Gastrocnemius medialis (tissue), 4 donors: ENCODE measurements around the gene THOP1. TPM values are rescaled to one million over a fixed set of nuclear protein-coding genes. Genes with fewer than 3 reads are reported as not detected.

Experiments used
- ATAC-seq, 2 donors: fragments of 150-250 bp; one replicate each; pipeline ENCODE4 v1.9.1; 2016
- DNase-seq, 2 donors: peaks; one replicate each; pipeline ENCODE4 v3.0.0-alpha.2; 2019
- H3K27ac ChIP-seq, 4 donors: fragments of 200-600 bp; sonication (generic); 1 replicate in 1 of 4; 2 replicates in 3 of 4; pipeline ENCODE4 v1.5.1; 2016 to 2018; ENCODE audit warnings: mild to moderate bottlenecking in 2 of 4, moderate library complexity in 1 of 4
- H3K27me3 ChIP-seq, 3 donors: fragments of 200-600 bp; sonication (generic) in 2 of 3; 1 replicate in 1 of 3; 2 replicates in 2 of 3; pipeline versions ENCODE4 v1.5.1 to v1.6.0; 2016 to 2019; ENCODE audit warnings: mild to moderate bottlenecking in 1 of 3, moderate library complexity in 1 of 3
- H3K36me3 ChIP-seq, 2 donors: fragments of 200-600 bp; sonication (generic) in 1 of 2; one replicate each; pipeline ENCODE4 v1.5.1; 2017 to 2018
- H3K4me1 ChIP-seq, 2 donors: fragments of 200-600 bp; sonication (generic) in 1 of 2; one replicate each; pipeline ENCODE4 v1.5.1; 2016 to 2017; ENCODE audit warnings: mild to moderate bottlenecking in 2 of 2
- H3K4me3 ChIP-seq, 4 donors: fragments of 200-600 bp; sonication (generic) in 3 of 4; 1 replicate in 1 of 4; 2 replicates in 3 of 4; pipeline ENCODE4 v1.5.1; 2016 to 2019; ENCODE audit warnings: mild to moderate bottlenecking in 2 of 4
- H3K9me3 ChIP-seq, 3 donors: fragments of 200-600 bp; sonication (generic) in 2 of 3; 1 replicate in 1 of 3; 2 replicates in 2 of 3; pipeline ENCODE4 v1.5.1; 2016 to 2019
- POLR2A ChIP-seq, 2 donors: fragments of 450-650 bp; IDR thresholded peaks; one replicate each; pipeline ENCODE4 v1.6.1; 2017; ENCODE audit warnings: antibody characterized with exemption in 2 of 2, mild to moderate bottlenecking in 2 of 2, moderate library complexity in 2 of 2
- in situ Hi-C, 4 donors: fragments of 200-750 bp; cut with MboI; loops; one replicate each; pipeline versions ENCODE4 v1.15.0 to v1.8.0; 2017; ENCODE audit warnings: low sequenced_read_pairs in 4 of 4
- intact Hi-C: fragments of 100-400 bp; cut with DNase I; formaldehyde crosslinking; loops from one replicate; pipeline ENCODE4 v1.15.1; 2023; ENCODE audit warnings: low total_unique reads
- total RNA-seq, 4 donors: library from RNA; depleted of rRNA; stranded (reverse); fragments of >200 nt; gene quantifications; one replicate each; pipeline versions ENCODE4 v1.1.0 to v1.2.3, GENCODE V29; 2016
- TF ChIP-seq, protein P1 (sequence below), 5 experiments: fragments of 450-650 bp in 3 of 5; fragments of 200-600 bp in 2 of 5; sonication (generic) in 2 of 5; IDR thresholded peaks in 4 of 5; conservative IDR thresholded peaks in 1 of 5; 1 replicate in 4 of 5; 2 replicates in 1 of 5; pipeline ENCODE4 v1.5.1; 2016 to 2019; ENCODE audit warnings: antibody characterized with exemption in 5 of 5, mild to moderate bottlenecking in 3 of 5, moderate library complexity in 3 of 5

Gene THOP1
- total RNA-seq, 4 donors from 2014 or later = 31.5 to 114 (median 73.0) TPM

- Histone ChIP-seq H3K27me3 (no peaks in the 10 kb centered on the region), H3K4me1 (peaks cover 0 to 8% of the 10 kb centered on the region in 2 donors), H3K9me3 (no peaks in the 10 kb centered on the region), H3K27ac (peak overlapping the region; percentile 36 to 78 (median 62)), H3K36me3 (peaks cover 0 to 14% of the 10 kb centered on the region in 2 donors), H3K4me3 (peak overlapping the region; percentile 64 to 83 (median 74))
- peak; percentile 18 for ATAC-seq
- no peak for DNase-seq
- no peak for TF ChIP-seq POLR2A (IDR thresholded peaks at IDR 0.05)
- TF ChIP-seq, protein P1, sequence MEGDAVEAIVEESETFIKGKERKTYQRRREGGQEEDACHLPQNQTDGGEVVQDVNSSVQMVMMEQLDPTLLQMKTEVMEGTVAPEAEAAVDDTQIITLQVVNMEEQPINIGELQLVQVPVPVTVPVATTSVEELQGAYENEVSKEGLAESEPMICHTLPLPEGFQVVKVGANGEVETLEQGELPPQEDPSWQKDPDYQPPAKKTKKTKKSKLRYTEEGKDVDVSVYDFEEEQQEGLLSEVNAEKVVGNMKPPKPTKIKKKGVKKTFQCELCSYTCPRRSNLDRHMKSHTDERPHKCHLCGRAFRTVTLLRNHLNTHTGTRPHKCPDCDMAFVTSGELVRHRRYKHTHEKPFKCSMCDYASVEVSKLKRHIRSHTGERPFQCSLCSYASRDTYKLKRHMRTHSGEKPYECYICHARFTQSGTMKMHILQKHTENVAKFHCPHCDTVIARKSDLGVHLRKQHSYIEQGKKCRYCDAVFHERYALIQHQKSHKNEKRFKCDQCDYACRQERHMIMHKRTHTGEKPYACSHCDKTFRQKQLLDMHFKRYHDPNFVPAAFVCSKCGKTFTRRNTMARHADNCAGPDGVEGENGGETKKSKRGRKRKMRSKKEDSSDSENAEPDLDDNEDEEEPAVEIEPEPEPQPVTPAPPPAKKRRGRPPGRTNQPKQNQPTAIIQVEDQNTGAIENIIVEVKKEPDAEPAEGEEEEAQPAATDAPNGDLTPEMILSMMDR (IDR thresholded peaks at IDR 0.05 in 4 of 5, conservative IDR thresholded peaks at IDR 0.05 in 1 of 5) = no peak
- intact Hi-C loops (no loop called here), in situ Hi-C loops (loop anchor here in 1 of 4 donors (10.0 kb wide), 1 partner anchor 55 kb away; no protein-coding TSS in a partner anchor)
Measured at GRCh38 chr19:2820112-2820702, 34.9 kb downstream of the THOP1 start.

- Histone ChIP-seq H3K4me1 (peaks cover 0 to 8% of the 10 kb centered on the region in 2 donors), H3K9me3 (no peaks in the 10 kb centered on the region)
Measured at GRCh38 chr19:2822846-2823245, 37.5 kb downstream of the THOP1 start.

DNA sequence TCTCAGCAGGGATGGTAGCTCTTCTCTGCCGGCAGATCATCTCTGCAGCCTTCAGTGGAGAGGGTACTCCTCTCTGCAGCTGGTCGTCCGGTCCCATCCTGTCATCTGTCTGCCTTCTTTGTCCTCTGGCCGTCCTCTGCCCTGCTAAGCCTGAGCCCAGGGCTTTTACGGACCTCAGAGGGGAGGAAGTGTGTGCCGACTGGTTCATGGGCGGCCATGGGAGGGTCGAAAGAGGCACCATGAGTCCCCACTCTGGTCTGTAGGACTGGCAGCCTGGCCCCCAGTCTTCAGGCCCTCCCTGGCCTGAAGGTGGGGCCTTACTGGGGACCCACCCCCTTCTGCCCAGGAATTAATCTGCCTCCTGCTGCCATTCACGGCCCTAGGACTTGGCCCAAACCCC is 38.3 kb downstream of the THOP1 start:
- ATAC-seq = no peak
- intact Hi-C loops = no loop called here

More at GRCh38 chr19:2822846-2823245, 37.5 kb downstream of the THOP1 start:
- Histone ChIP-seq H3K4me3 (no peak overlapping the region), H3K27ac (no peak overlapping the region), H3K27me3 (no peaks in the 10 kb centered on the region), H3K36me3 (peaks cover 0 to 19% of the 10 kb centered on the region in 2 donors)
- TF ChIP-seq, protein P1 (IDR thresholded peaks at IDR 0.05 in 4 of 5, conservative IDR thresholded peaks at IDR 0.05 in 1 of 5) = no peak
- no peak for TF ChIP-seq POLR2A (IDR thresholded peaks at IDR 0.05)
- no peak for DNase-seq
- in situ Hi-C loops = loop anchor here in 1 of 4 donors (10.0 kb wide), 1 partner anchor 52 kb away; no protein-coding TSS in a partner anchor
- intact Hi-C loops = no loop called here
- no peak for ATAC-seq

GRCh38 chr19:2824129-2824528 is 38.8 kb downstream of the THOP1 start:
- TF ChIP-seq POLR2A (IDR thresholded peaks at IDR 0.05) = no peak
- TF ChIP-seq, protein P1 (IDR thresholded peaks at IDR 0.05 in 4 of 5, conservative IDR thresholded peaks at IDR 0.05 in 1 of 5) = no peak

More for the DNA sequence above, 38.3 kb downstream of the THOP1 start:
- Histone ChIP-seq H3K9me3 (no peaks in the 10 kb centered on the region), H3K4me3 (no peak overlapping the region), H3K4me1 (peaks cover 0 to 8% of the 10 kb centered on the region in 2 donors), H3K27me3 (no peaks in the 10 kb centered on the region), H3K36me3 (peaks cover 0 to 27% of the 10 kb centered on the region in 2 donors), H3K27ac (no peak overlapping the region)
- in situ Hi-C loops = loop anchor here in 1 of 4 donors (10.0 kb wide), 1 partner anchor 51 kb away; no protein-coding TSS in a partner anchor
- TF ChIP-seq POLR2A (IDR thresholded peaks at IDR 0.05) = no peak
- TF ChIP-seq, protein P1 (IDR thresholded peaks at IDR 0.05 in 4 of 5, conservative IDR thresholded peaks at IDR 0.05 in 1 of 5) = no peak
- DNase-seq = no peak

More at GRCh38 chr19:2824129-2824528, 38.8 kb downstream of the THOP1 start:
- H3K4me3 ChIP-seq = no peak overlapping the region
- H3K9me3 ChIP-seq = no peaks in the 10 kb centered on the region
- peaks cover 0 to 8% of the 10 kb centered on the region in 2 donors for H3K4me1 ChIP-seq
- H3K27ac ChIP-seq = no peak overlapping the region
- ATAC-seq (no peak), DNase-seq (no peak)
- no peaks in the 10 kb centered on the region for H3K27me3 ChIP-seq
- intact Hi-C loops (no loop called here), in situ Hi-C loops (loop anchor here in 1 of 4 donors (10.0 kb wide), 1 partner anchor 51 kb away; no protein-coding TSS in a partner anchor)
- peaks cover 0 to 29% of the 10 kb centered on the region in 2 donors for H3K36me3 ChIP-seq
